Naive thymus-derived CD4-positive, alpha-beta T cell (primary cell): ENCODE measurements around the gene CD70. TPM values are rescaled to one million over a fixed set of nuclear protein-coding genes. Genes with fewer than 3 reads are reported as not detected.
"Not testable (repeated sequence)": the region's sequence is repeated elsewhere in the genome, so short reads cannot be mapped to it uniquely, and the experiment has no call there.

Experiments used
- ATAC-seq: fragments of 150-1000 bp; cut with Tn5 transposase; 2 replicates; pipeline ENCODE4 v1.10.0; 2021; ENCODE audit warnings: mild to moderate bottlenecking, moderate library complexity
- CTCF ChIA-PET: fragments of 350-600 bp; sonication (Branson Sonifier 250); formaldehyde crosslinking; loops from one replicate; lab custom pipeline; 2021; ENCODE audit warnings: antibody characterized with exemption; lab: Charles Lee
- POLR2A ChIA-PET: fragments of 350-600 bp; sonication (Branson Sonifier 250); formaldehyde crosslinking; loops from one replicate; lab custom pipeline; 2021; ENCODE audit warnings: antibody characterized with exemption, inconsistent platforms; lab: Charles Lee
- DNase-seq, 9 donors: peaks; one replicate each; pipeline versions ENCODE4 v3.0.0 to v3.0.0-alpha.2; 2020 to 2022; ENCODE audit warnings: mixed read lengths in 1 of 9
- H3K27ac ChIP-seq: one replicate; pipeline ENCODE4 v1.7.0; 2013; ENCODE audit warnings: mild to moderate bottlenecking, low read depth, low read length, moderate library complexity
- H3K27me3 ChIP-seq, 2 donors: one replicate each; pipeline ENCODE4 v1.7.0; 2013; ENCODE audit warnings: low read length in 2 of 2, mild to moderate bottlenecking in 2 of 2, moderate library complexity in 2 of 2; ENCODE audit not compliant: control insufficient read depth in 2 of 2, insufficient read depth in 2 of 2
- H3K36me3 ChIP-seq, 3 experiments: 1 replicate in 2 of 3; 2 replicates in 1 of 3; pipeline ENCODE4 v1.7.0; 2013; ENCODE audit warnings: low read length in 3 of 3, mild to moderate bottlenecking in 3 of 3, moderate library complexity in 1 of 3; ENCODE audit not compliant: insufficient read depth in 3 of 3, control insufficient read depth in 2 of 3
- H3K4me1 ChIP-seq, 2 donors: one replicate each; pipeline ENCODE4 v1.7.0; 2013; ENCODE audit warnings: low read length in 2 of 2, mild to moderate bottlenecking in 2 of 2, moderate library complexity in 1 of 2; ENCODE audit not compliant: control insufficient read depth in 2 of 2, insufficient read depth in 2 of 2
- H3K4me3 ChIP-seq: 2 replicates; pipeline ENCODE4 v1.7.0; 2013; ENCODE audit warnings: mild to moderate bottlenecking, low read length
- H3K9me3 ChIP-seq, 3 experiments: 1 replicate in 2 of 3; 2 replicates in 1 of 3; pipeline ENCODE4 v1.7.0; 2013; ENCODE audit warnings: low read length in 3 of 3; ENCODE audit not compliant: control insufficient read depth in 2 of 3
- H3K27ac Mint-ChIP-seq, 9 donors: one replicate each; pipeline ENCODE4 v1.8.0; 2020 to 2022; ENCODE audit warnings: mixed read lengths in 9 of 9, mild to moderate bottlenecking in 8 of 9, moderate library complexity in 5 of 9, inconsistent platforms in 2 of 9
- H3K27me3 Mint-ChIP-seq, 5 donors: one replicate each; pipeline ENCODE4 v1.8.0; 2021 to 2022; ENCODE audit warnings: mixed read lengths in 5 of 5, mild to moderate bottlenecking in 1 of 5
- H3K36me3 Mint-ChIP-seq, 5 donors: one replicate each; pipeline ENCODE4 v1.8.0; 2020 to 2022; ENCODE audit warnings: mixed read lengths in 5 of 5, mild to moderate bottlenecking in 3 of 5, inconsistent platforms in 1 of 5
- H3K4me1 Mint-ChIP-seq, 7 donors: one replicate each; pipeline ENCODE4 v1.8.0; 2020 to 2022; ENCODE audit warnings: mixed read lengths in 7 of 7, mild to moderate bottlenecking in 3 of 7, inconsistent platforms in 1 of 7
- H3K4me3 Mint-ChIP-seq, 10 donors: one replicate each; pipeline ENCODE4 v1.8.0; 2020 to 2022; ENCODE audit warnings: mild to moderate bottlenecking in 10 of 10, mixed read lengths in 10 of 10, moderate library complexity in 6 of 10, inconsistent platforms in 2 of 10
- H3K9me3 Mint-ChIP-seq, 11 donors: one replicate each; pipeline ENCODE4 v1.8.0; 2020 to 2022; ENCODE audit warnings: mixed read lengths in 11 of 11, mild to moderate bottlenecking in 4 of 11, inconsistent platforms in 1 of 11, moderate library complexity in 1 of 11
- intact Hi-C, 2 donors: fragments of 100-400 bp; cut with micrococcal nuclease; formaldehyde crosslinking; loops; one replicate each; pipeline ENCODE4 v1.15.1; 2023
- polyA plus RNA-seq, 2 donors: library from polyadenylated mRNA; unstranded; fragments of 300-500 nt; fragmentation: Illumina TruSeq; gene quantifications; one replicate each; pipeline ENCODE4 v1.2.3, GENCODE V29; 2021
- total RNA-seq, 6 experiments: library from RNA in 5 of 6; stranded (reverse) in 5 of 6; gene quantifications; 1 replicate in 5 of 6; 2 replicates in 1 of 6; pipeline ENCODE4 v1.2.3 and lab custom pipeline; 2021 to 2026

The CD70 gene
- total and polyA plus RNA-seq, 7 experiments from 2014 or later, result 1.2 to 39.6 TPM; not detected in 5

- intact Hi-C loops, H3K36me3 Mint-ChIP-seq, H3K36me3 ChIP-seq, POLR2A ChIA-PET, H3K27me3 ChIP-seq, H3K27ac Mint-ChIP-seq, H3K4me3 Mint-ChIP-seq, CTCF ChIA-PET, H3K9me3 ChIP-seq, ATAC-seq, H3K4me3 ChIP-seq, H3K27ac ChIP-seq, DNase-seq, H3K9me3 Mint-ChIP-seq, H3K4me1 ChIP-seq: not testable (repeated sequence)
- peaks cover 0 to 16% (median 8%) of the 10 kb centered on the region in 7 donors for H3K4me1 Mint-ChIP-seq
- H3K27me3 Mint-ChIP-seq, result peaks cover 11 to 29% (median 24%) of the 10 kb centered on the region in 5 donors
These were observed 17.2 kb upstream of the CD70 start for GRCh38 chr19:6608146-6608545.

DNA sequence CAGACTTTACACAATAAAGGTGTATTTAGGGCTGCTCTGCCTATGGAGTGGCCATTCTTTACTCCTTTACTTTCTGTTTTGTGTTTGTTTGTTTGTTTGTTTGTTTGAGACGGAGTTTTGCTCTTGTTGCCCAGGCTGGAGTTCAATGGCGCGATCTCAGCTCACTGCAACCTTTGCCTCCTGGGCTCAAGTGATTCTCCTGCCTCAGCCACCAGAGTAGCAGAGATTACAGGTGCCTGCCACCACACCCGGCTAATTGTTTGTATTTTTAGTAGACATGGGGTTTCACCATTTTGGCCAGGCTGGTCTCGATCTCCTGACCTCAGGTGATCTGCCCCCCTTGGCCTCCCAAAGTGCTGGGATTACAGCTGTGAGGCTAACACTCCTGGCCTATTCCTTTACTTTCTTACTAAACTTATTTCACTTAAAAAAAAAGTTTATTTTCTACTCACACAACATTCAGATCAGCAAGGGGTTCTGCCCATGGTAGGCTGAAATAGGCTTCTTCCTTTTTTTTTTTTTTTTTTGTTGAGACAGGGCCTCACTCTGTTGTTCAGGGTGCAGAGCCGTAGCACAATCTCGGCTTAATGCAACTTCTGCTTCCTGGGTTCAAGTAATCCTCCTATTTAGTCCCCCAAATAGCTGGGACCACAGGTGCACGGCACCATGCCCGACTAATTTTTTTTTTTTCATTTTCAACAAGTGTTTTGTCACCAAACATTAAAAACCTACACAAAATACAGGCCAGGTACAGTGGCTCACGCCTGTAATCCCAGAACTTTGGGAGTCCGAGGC lies 15.5 kb upstream of the CD70 start:
- H3K27me3 ChIP-seq, H3K4me1 ChIP-seq, H3K27ac Mint-ChIP-seq, H3K4me3 Mint-ChIP-seq, H3K9me3 Mint-ChIP-seq, H3K27ac ChIP-seq, H3K4me3 ChIP-seq, DNase-seq, intact Hi-C loops, POLR2A ChIA-PET, H3K36me3 ChIP-seq, CTCF ChIA-PET, ATAC-seq, H3K36me3 Mint-ChIP-seq, H3K9me3 ChIP-seq: not testable (repeated sequence)
- Mint-ChIP-seq H3K4me1 (peaks cover 0 to 18% (median 8%) of the 10 kb centered on the region in 7 donors), H3K27me3 (peaks cover 8 to 17% (median 14%) of the 10 kb centered on the region in 5 donors)

DNA sequence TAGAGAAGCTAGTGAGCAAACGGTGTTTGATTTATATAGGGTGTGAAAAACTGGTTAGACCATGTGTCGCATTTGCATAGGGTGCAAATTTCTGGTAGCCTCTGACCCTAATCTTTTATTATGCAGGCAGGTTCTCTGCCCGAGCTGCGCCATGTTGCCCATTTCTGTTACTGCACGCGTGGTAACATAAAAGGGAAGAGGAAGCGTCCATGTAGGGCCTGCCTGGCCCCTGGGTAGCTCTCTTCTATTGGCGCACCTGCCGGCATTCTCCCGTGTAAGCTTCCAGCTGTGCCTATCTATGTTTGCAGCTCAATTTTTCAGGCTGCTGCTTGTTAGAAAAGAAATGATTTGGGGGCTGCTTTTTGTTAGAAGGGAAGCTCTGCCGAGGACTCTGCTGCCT lies 14.0 kb upstream of the CD70 start:
- H3K4me3 Mint-ChIP-seq, result no peak overlapping the region

DNA sequence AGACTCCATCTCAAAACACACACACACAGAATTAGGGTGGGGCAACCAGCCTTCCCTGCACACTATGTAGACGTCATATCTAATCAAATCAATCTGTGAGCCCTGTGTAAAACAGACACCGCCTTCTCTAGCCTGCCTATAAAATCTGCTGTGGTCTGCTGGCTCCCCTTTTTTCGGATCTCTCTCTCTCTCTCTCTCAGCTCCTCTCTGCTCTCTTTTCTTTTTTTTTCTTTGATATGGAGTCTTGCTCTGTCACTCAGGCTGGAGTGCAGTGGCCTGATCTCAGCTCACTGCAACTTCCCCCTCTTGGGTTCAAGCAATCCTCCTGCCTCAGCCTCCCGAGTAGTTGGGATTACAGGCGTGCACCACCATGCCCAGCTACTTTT lies 11.8 kb upstream of the CD70 start:
- no peaks in the 10 kb centered on the region for H3K27me3 ChIP-seq
- Mint-ChIP-seq H3K9me3 (peaks cover 0 to 2% (median 0%) of the 10 kb centered on the region in 11 donors), H3K4me1 (peaks cover 0 to 19% (median 8%) of the 10 kb centered on the region in 7 donors), H3K27ac (peak overlapping the region in 1 of 9 donors; percentile 28), H3K36me3 (no peaks in the 10 kb centered on the region), H3K4me3 (no peak overlapping the region), H3K27me3 (peaks cover 0 to 8% (median 0%) of the 10 kb centered on the region in 5 donors)
- peaks cover 0 to 11% of the 10 kb centered on the region in 2 donors for H3K4me1 ChIP-seq
- H3K36me3 ChIP-seq, result no peaks in the 10 kb centered on the region
- intact Hi-C loops, result no loop called here
- no peak overlapping the region for H3K27ac ChIP-seq
- ATAC-seq (no peak), DNase-seq (no peak)
- no peaks in the 10 kb centered on the region for H3K9me3 ChIP-seq
- H3K4me3 ChIP-seq, result no peak overlapping the region
- ChIA-PET CTCF (no interaction called here), POLR2A (no interaction called here)

More for the DNA sequence above, 14.0 kb upstream of the CD70 start:
- no peaks in the 10 kb centered on the region for H3K27me3 ChIP-seq
- H3K27me3 Mint-ChIP-seq, result peaks cover 0 to 7% (median 4%) of the 10 kb centered on the region in 5 donors
- no peaks in the 10 kb centered on the region for H3K9me3 ChIP-seq
- peaks cover 0 to 6% of the 10 kb centered on the region in 2 donors for H3K4me1 ChIP-seq
- intact Hi-C loops, result no loop called here
- H3K27ac ChIP-seq, result no peak overlapping the region
- no peak for DNase-seq
- H3K27ac Mint-ChIP-seq, result no peak overlapping the region
- CTCF ChIA-PET, result interaction anchor here (0.6 kb wide), 1 partner anchor 857 kb away, joined by 3 read pairs; no protein-coding TSS in a partner anchor
- no peak for ATAC-seq
- H3K9me3 Mint-ChIP-seq, result peaks cover 0 to 2% (median 0%) of the 10 kb centered on the region in 11 donors
- peaks cover 0 to 19% (median 8%) of the 10 kb centered on the region in 7 donors for H3K4me1 Mint-ChIP-seq
- H3K36me3 ChIP-seq, result no peaks in the 10 kb centered on the region
- POLR2A ChIA-PET, result no interaction called here
- no peak overlapping the region for H3K4me3 ChIP-seq
- H3K36me3 Mint-ChIP-seq, result no peaks in the 10 kb centered on the region

DNA sequence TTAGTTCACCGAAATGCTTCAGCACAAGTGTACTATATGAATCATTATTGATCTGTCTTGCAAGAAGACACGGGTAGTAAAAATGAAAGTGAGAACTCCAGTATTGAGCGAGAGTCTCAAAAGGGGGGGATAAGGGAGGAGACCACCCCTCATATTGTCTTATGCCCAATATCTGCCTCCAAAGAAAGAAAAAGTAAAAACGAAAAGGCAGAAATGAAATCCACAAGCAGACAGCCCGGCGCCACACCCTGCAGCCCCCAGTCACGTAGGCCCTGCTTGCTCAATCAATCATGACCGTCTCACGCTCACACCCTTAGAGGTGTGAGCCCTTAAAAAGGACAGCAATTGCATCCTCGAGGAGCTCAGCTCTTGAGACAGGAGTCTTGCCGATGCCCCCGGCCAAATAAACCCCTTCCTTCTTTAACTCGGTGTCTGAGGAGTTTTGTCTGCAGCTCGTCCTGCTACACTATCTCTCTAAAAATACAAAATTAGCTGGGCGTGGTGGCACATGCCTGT lies 10.6 kb upstream of the CD70 start:
- H3K4me3 ChIP-seq, H3K36me3 Mint-ChIP-seq, CTCF ChIA-PET, ATAC-seq, intact Hi-C loops, H3K27me3 ChIP-seq, H3K27me3 Mint-ChIP-seq, H3K9me3 ChIP-seq, DNase-seq, H3K27ac ChIP-seq, POLR2A ChIA-PET, H3K36me3 ChIP-seq, H3K9me3 Mint-ChIP-seq: not testable (repeated sequence)
- Mint-ChIP-seq H3K27ac (peak overlapping the region in 2 of 9 donors; percentile 33 to 36), H3K4me3 (peak overlapping the region in 2 of 10 donors; percentile 27 to 31), H3K4me1 (peaks cover 0 to 19% (median 8%) of the 10 kb centered on the region in 7 donors)
- peaks cover 0 to 11% of the 10 kb centered on the region in 2 donors for H3K4me1 ChIP-seq

DNA sequence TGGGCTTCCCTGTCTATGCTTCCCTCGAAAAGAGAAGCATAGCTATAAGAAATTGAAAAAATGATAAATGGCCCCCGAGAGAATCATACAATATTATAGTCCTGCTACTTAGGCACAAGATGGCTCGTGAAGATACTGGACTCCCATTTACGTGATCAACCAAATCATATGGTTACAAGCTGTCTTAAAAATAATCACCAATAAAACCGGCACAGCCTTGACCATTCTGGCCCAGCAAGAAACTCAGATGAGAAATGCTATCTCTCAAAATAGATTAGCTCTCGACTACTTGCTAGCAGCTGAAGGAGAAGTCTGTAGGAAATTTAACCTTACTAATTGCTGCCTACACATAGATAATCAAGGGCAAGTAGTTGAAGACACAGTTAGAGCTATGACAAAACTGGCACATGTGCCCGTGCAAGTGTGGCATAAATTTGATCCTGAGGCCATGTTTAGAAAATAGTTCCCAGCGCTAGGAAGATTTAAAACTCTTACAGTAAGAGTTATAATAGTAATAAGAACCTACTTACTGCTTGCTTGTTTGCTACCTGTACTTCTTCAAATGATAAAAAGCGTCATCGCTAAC lies 10.1 kb upstream of the CD70 start:
- peak overlapping the region; percentile 7 for H3K27ac ChIP-seq
- H3K4me3 ChIP-seq, POLR2A ChIA-PET, ATAC-seq, DNase-seq, H3K9me3 Mint-ChIP-seq, H3K9me3 ChIP-seq, H3K36me3 ChIP-seq, H3K36me3 Mint-ChIP-seq, H3K27me3 ChIP-seq, H3K27me3 Mint-ChIP-seq, CTCF ChIA-PET, intact Hi-C loops: not testable (repeated sequence)
- H3K4me1 ChIP-seq, result peaks cover 0 to 11% of the 10 kb centered on the region in 2 donors
- H3K27ac Mint-ChIP-seq, result peak overlapping the region in 1 of 9 donors; percentile 33
- H3K4me1 Mint-ChIP-seq, result peaks cover 0 to 19% (median 8%) of the 10 kb centered on the region in 7 donors
- H3K4me3 Mint-ChIP-seq, result peak overlapping the region in 1 of 10 donors; percentile 31
